HepG2 (cell line): Measurements from ENCODE around the gene FAT4. TPM values are rescaled to one million over a fixed set of nuclear protein-coding genes. Genes with fewer than 3 reads are reported as not detected.

Source experiments
- AHR ChIP-seq: IDR thresholded peaks from 2 replicates; pipeline ENCODE4 v1.6.1; 2018; ENCODE audit warnings: missing genetic modification reagents, missing compliant biosample characterization
- EED ChIP-seq: sonication (generic); formaldehyde crosslinking; IDR thresholded peaks from 2 replicates; pipeline ENCODE4 v1.5.0; 2020; ENCODE audit warnings: mild to moderate bottlenecking, missing genetic modification reagents
- FOXA3 ChIP-seq: IDR thresholded peaks from 2 replicates; pipeline ENCODE4 v1.6.1; 2016; ENCODE audit warnings: missing genetic modification reagents, missing compliant biosample characterization
- FOXK1 ChIP-seq: sonication (generic); formaldehyde crosslinking; IDR thresholded peaks from 2 replicates; pipeline ENCODE4 v1.4.0; 2020; ENCODE audit warnings: low read depth, missing genetic modification reagents, borderline replicate concordance
- ISL2 ChIP-seq: sonication (generic); formaldehyde crosslinking; IDR thresholded peaks from 2 replicates; pipeline ENCODE4 v1.5.0; 2020; ENCODE audit warnings: missing genetic modification reagents
- KDM5B ChIP-seq: sonication (generic); formaldehyde crosslinking; IDR thresholded peaks from 2 replicates; pipeline ENCODE4 v1.4.0; 2020; ENCODE audit warnings: missing genetic modification reagents, mild to moderate bottlenecking, borderline replicate concordance
- POGZ ChIP-seq: sonication (generic); formaldehyde crosslinking; IDR thresholded peaks from 2 replicates; pipeline ENCODE4 v1.4.0; 2020; ENCODE audit warnings: mild to moderate bottlenecking, missing genetic modification reagents
- SOX6 ChIP-seq, 2 experiments: fragments of 450-650 bp in 1 of 2; sonication (generic) in 1 of 2; formaldehyde crosslinking in 1 of 2; IDR thresholded peaks; 2 replicates each; pipeline versions ENCODE4 v1.4.0 to v1.6.1; 2017 to 2020; ENCODE audit warnings: antibody characterized with exemption in 1 of 2, mild to moderate bottlenecking in 1 of 2, missing genetic modification reagents in 1 of 2
- TAF1 ChIP-seq: sonication (generic); formaldehyde crosslinking; IDR thresholded peaks from 2 replicates; pipeline ENCODE4 v1.4.0; 2020; ENCODE audit warnings: missing genetic modification reagents
- TFDP2 ChIP-seq: sonication (generic); formaldehyde crosslinking; IDR thresholded peaks from 2 replicates; pipeline ENCODE4 v1.4.0; 2020; ENCODE audit warnings: missing genetic modification reagents
- UBTF ChIP-seq: sonication (generic); formaldehyde crosslinking; IDR thresholded peaks from 2 replicates; pipeline ENCODE4 v1.4.0; 2020; ENCODE audit warnings: mild to moderate bottlenecking, missing genetic modification reagents
- ZBTB49 ChIP-seq: sonication (generic); formaldehyde crosslinking; IDR thresholded peaks from 2 replicates; pipeline ENCODE4 v1.4.0; 2020; ENCODE audit warnings: missing genetic modification reagents, borderline replicate concordance
- ZNF691 ChIP-seq: sonication (generic); formaldehyde crosslinking; IDR thresholded peaks from 2 replicates; pipeline ENCODE4 v1.4.0; 2020; ENCODE audit warnings: missing genetic modification reagents, low read depth, mild to moderate bottlenecking, borderline replicate concordance
- ZNF740 ChIP-seq: sonication (generic); formaldehyde crosslinking; IDR thresholded peaks from 2 replicates; pipeline ENCODE4 v1.4.0; 2020; ENCODE audit warnings: missing genetic modification reagents
- ZNF777 ChIP-seq: sonication (generic); formaldehyde crosslinking; IDR thresholded peaks from 2 replicates; pipeline ENCODE4 v1.4.0; 2020; ENCODE audit warnings: missing genetic modification reagents
- ZNF878 ChIP-seq: sonication (generic); formaldehyde crosslinking; IDR thresholded peaks from 2 replicates; pipeline ENCODE4 v1.8.1; 2023; ENCODE audit warnings: mild to moderate bottlenecking, missing genetic modification reagents, moderate library complexity
- ZSCAN12 ChIP-seq: sonication (generic); formaldehyde crosslinking; IDR thresholded peaks from 2 replicates; pipeline ENCODE4 v1.9.0; 2021; ENCODE audit warnings: mild to moderate bottlenecking, missing genetic modification reagents
- ZSCAN25 ChIP-seq: sonication (generic); formaldehyde crosslinking; IDR thresholded peaks from 2 replicates; pipeline ENCODE4 v1.8.0; 2022; ENCODE audit warnings: mild to moderate bottlenecking, missing genetic modification reagents
- polyA plus RNA-seq, 8 experiments: library from polyadenylated mRNA; depleted of rRNA in 3 of 8; stranded (reverse) in 7 of 8; unstranded in 1 of 8; fragments of >200 nt; fragmentation: Illumina TruSeq in 4 of 8; extraction: Trizol in 4 of 8; gene quantifications; 2 replicates each; pipeline versions ENCODE4 v1.2.1 to v1.2.3, GENCODE V29; 2011 to 2016; ENCODE audit warnings: low read depth in 4 of 8, missing spikeins in 1 of 8, mixed read lengths in 1 of 8; ENCODE audit not compliant: insufficient read depth in 1 of 8
- total RNA-seq, 5 experiments: library from RNA; depleted of rRNA; stranded (reverse); fragments of >200 nt; fragmentation: Illumina TruSeq; extraction: Trizol; gene quantifications; 2 replicates each; pipeline ENCODE4 v1.2.3, GENCODE V29; 2016; ENCODE audit warnings: low read depth in 1 of 5

The FAT4 gene
- total and polyA plus RNA-seq, 2 of the 13 experiments (the other 11 are each of a cell fraction or from before 2014, with no cell fraction given), result 0.27 to 1.2 TPM

GRCh38 chr4:125314676-125315575 is at the start of gene FAT4 (continued):
- TF ChIP-seq KDM5B (CRISPR knock-in tag) (peak; percentile 57; the same call in 1 of the 2 replicates), TAF1 (CRISPR knock-in tag) (peak; percentile 40; the same call in 1 of the 2 replicates), POGZ (CRISPR knock-in tag) (peak; percentile 80), AHR (CRISPR knock-in tag) (0 out of 2 replicates have a peak, but pooled peaks have one; percentile 1), ZNF777 (0 out of 2 replicates have a peak, but pooled peaks have one; percentile 40), ZNF691 (0 out of 2 replicates have a peak, but pooled peaks have one; percentile 74), FOXA3 (CRISPR knock-in tag) (peak; percentile 21; the same call in 1 of the 2 replicates), EED (CRISPR knock-in tag) (0 out of 2 replicates have a peak, but pooled peaks have one; percentile 42), UBTF (CRISPR knock-in tag) (peak; percentile 96), FOXK1 (CRISPR knock-in tag) (peak; percentile 32; the same call in 1 of the 2 replicates), TFDP2 (peak; percentile 62; the same call in 1 of the 2 replicates), ZNF740 (CRISPR knock-in tag) (peak; percentile 48; the same call in 1 of the 2 replicates), ZSCAN12 (no peak), ZNF878 (CRISPR knock-in tag) (peak; percentile 80), ZBTB49 (CRISPR knock-in tag) (no peak), ISL2 (CRISPR knock-in tag) (peak; percentile 54; the same call in 1 of the 2 replicates), ZSCAN25 (CRISPR knock-in tag) (peak; percentile 41; the same call in 1 of the 2 replicates), SOX6 (IDR thresholded peaks at IDR 0.05) (no peak), SOX6 (CRISPR knock-in tag; IDR thresholded peaks at IDR 0.05) (peak; percentile 76)
